Activated T-helper 1 cell treated with Interleukin-2 at 50 U/mL for 16 hours (primary cell): Measurements from ENCODE around the gene SPACDR.
"Not testable (repeated sequence)": the region's sequence is repeated elsewhere in the genome, so short reads cannot be mapped to it uniquely, and the experiment has no call there.

Experiments used
- DNase-seq: peaks from one replicate; pipeline ENCODE4 v3.0.0-alpha.2; 2020; ENCODE audit warnings: low read depth

SPACDR gene

GRCh38 chr7:100464210-100464660 lies at the start of gene SPACDR:
Gene SPACDR, minus strand, starts transcription at chr7:100464260. Its CDS starts 235 bp downstream, at chr7:100464025.
- no peak for DNase-seq

- no peak for DNase-seq
These were observed 49.3 kb upstream of the SPACDR start for GRCh38 chr7:100513212-100513810.

GRCh38 chr7:100510437-100511239 lies 46.6 kb upstream of the SPACDR start:
- DNase-seq = no peak

GRCh38 chr7:100509231-100509630 lies 45.2 kb upstream of the SPACDR start:
- DNase-seq = no peak

GRCh38 chr7:100506356-100506923 lies 42.4 kb upstream of the SPACDR start:
- no peak for DNase-seq

- no peak for DNase-seq
These were observed 41.0 kb upstream of the SPACDR start for GRCh38 chr7:100504887-100505611.

GRCh38 chr7:100504031-100504430 lies 40.0 kb upstream of the SPACDR start:
- not testable (repeated sequence) for DNase-seq

GRCh38 chr7:100500743-100501142 lies 36.7 kb upstream of the SPACDR start:
- not testable (repeated sequence) for DNase-seq

GRCh38 chr7:100496509-100496908 lies 32.4 kb upstream of the SPACDR start:
- no peak for DNase-seq

- peak; percentile 46 for DNase-seq
These were observed 29.6 kb upstream of the SPACDR start for GRCh38 chr7:100493476-100494264.

- no peak for DNase-seq
These were observed 28.8 kb upstream of the SPACDR start for GRCh38 chr7:100492738-100493475.

- DNase-seq = no peak
These were observed 27.1 kb upstream of the SPACDR start for GRCh38 chr7:100491192-100491578.

- no peak for DNase-seq
These were observed 26.6 kb upstream of the SPACDR start for GRCh38 chr7:100490483-100491191.

GRCh38 chr7:100489824-100490223 lies 25.8 kb upstream of the SPACDR start:
- no peak for DNase-seq

- no peak for DNase-seq
These were observed 25.1 kb upstream of the SPACDR start for GRCh38 chr7:100489121-100489520.

GRCh38 chr7:100488333-100489095 lies 24.5 kb upstream of the SPACDR start:
- DNase-seq = no peak

- no peak for DNase-seq
These were observed 22.8 kb upstream of the SPACDR start for GRCh38 chr7:100486753-100487446.

GRCh38 chr7:100486111-100486636 lies 22.1 kb upstream of the SPACDR start:
- DNase-seq = no peak

- no peak for DNase-seq
These were observed 21.4 kb upstream of the SPACDR start for GRCh38 chr7:100485471-100485876.
